ENCODE data around the gene BMPR1B. TPM values are rescaled to one million over a fixed set of nuclear protein-coding genes. Genes with fewer than 3 reads are reported as not detected.

The BMPR1B gene
- total RNA-seq, 1 donor from 2014 or later: not detected

DNA sequence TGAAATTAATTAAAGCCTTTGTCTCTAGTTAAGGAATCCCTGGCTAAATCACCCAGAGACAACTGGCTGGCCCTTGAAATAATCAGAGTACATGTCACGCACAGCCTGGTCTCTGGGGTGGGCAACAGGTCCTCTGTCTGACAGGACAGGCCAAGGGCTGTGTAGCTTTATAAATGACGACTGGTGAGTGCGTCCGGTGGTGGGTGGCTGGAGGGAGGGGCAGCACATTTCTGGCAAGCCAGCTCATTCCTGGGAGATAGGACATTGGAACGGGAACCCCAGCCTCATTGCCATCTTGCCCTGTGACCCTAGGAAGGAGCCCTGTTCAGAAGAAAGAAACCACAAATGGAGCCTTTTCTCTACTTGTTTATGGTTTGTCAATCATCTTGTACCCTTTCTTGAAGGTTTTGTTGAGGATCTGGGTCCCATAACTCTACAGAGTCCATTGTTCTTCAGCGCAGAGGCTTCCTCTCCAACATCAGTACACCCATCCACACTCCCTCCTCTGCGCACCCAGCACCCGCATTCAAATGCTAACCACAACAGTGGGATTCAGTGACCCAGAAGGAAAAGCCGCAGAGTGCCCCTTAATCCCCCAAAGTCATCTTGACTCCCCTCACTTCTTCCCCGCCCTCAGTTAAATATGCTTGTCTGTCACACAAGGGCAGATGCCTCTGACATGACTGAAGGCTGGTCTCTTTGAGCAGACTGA lies 422.9 kb downstream of the BMPR1B start:
- H3K9me3 Mint-ChIP-seq: no peaks in the 10 kb centered on the region
- H3K27ac Mint-ChIP-seq: no peak overlapping the region

DNA sequence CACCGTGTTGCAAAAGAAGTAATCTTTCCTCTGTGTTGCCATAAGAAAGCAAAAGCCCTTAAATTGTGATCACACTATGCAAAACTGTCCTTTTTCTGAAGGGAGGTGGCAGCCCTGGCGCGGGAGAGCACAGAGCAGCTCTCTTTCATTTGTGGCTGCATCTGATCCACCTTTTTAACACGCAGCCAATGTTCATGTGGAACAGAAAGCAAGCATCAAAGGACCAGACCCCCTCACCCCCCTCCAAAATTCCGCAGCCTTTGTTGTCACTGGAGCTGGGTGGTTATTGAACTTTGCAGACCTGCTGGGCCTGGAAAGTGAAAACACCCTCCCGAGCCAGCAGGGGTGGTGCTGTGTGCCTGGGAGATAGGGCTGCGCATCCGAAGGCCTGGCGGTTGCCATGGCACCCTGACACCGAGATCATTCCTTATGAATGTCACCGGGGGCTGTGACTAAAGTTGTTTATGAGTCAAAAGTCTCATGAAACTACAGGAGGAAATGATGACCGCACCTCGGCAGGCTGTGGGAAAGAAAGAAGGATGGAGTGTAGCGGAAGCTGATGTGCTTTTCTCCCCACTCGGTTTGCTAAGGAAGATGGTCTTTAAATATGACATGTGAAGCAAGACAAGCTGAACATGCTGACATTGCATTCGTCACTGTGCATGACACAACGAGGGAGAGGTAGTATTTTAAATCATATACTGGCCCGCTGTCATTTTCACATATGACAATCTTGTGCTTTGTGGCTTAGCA lies 423.7 kb downstream of the BMPR1B start:
- intact Hi-C loops (cut with micrococcal nuclease): no loop called here
- POLR2A ChIA-PET: no interaction called here
- H3K4me1 Mint-ChIP-seq: no peaks in the 10 kb centered on the region
- DNase-seq (no peak), ATAC-seq (ENCODE audit: low read depth) (no peak)
- no peak overlapping the region for H3K4me3 Mint-ChIP-seq
- CTCF ChIA-PET: no interaction called here
- H3K27ac Mint-ChIP-seq: no peak overlapping the region
- H3K36me3 Mint-ChIP-seq (ENCODE audit: low read depth): no peaks in the 10 kb centered on the region
- TF ChIP-seq, protein P1, sequence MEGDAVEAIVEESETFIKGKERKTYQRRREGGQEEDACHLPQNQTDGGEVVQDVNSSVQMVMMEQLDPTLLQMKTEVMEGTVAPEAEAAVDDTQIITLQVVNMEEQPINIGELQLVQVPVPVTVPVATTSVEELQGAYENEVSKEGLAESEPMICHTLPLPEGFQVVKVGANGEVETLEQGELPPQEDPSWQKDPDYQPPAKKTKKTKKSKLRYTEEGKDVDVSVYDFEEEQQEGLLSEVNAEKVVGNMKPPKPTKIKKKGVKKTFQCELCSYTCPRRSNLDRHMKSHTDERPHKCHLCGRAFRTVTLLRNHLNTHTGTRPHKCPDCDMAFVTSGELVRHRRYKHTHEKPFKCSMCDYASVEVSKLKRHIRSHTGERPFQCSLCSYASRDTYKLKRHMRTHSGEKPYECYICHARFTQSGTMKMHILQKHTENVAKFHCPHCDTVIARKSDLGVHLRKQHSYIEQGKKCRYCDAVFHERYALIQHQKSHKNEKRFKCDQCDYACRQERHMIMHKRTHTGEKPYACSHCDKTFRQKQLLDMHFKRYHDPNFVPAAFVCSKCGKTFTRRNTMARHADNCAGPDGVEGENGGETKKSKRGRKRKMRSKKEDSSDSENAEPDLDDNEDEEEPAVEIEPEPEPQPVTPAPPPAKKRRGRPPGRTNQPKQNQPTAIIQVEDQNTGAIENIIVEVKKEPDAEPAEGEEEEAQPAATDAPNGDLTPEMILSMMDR (IDR thresholded peaks at IDR 0.05): no peak
- no peaks in the 10 kb centered on the region for H3K27me3 Mint-ChIP-seq
- no peaks in the 10 kb centered on the region for H3K9me3 Mint-ChIP-seq

More for the DNA sequence above, 422.9 kb downstream of the BMPR1B start:
- ATAC-seq (ENCODE audit: low read depth): no peak
- Mint-ChIP-seq H3K4me1 (no peaks in the 10 kb centered on the region), H3K27me3 (no peaks in the 10 kb centered on the region), H3K4me3 (no peak overlapping the region), H3K36me3 (ENCODE audit: low read depth) (no peaks in the 10 kb centered on the region)
- intact Hi-C loops (cut with micrococcal nuclease): no loop called here
- no peak for DNase-seq
- ChIA-PET CTCF (no interaction called here), POLR2A (no interaction called here)
- TF ChIP-seq, protein P1 (IDR thresholded peaks at IDR 0.05): no peak

- Mint-ChIP-seq H3K4me3 (no peak overlapping the region), H3K36me3 (ENCODE audit: low read depth) (no peaks in the 10 kb centered on the region), H3K4me1 (no peaks in the 10 kb centered on the region), H3K9me3 (no peaks in the 10 kb centered on the region), H3K27me3 (no peaks in the 10 kb centered on the region), H3K27ac (no peak overlapping the region)
- DNase-seq (no peak), ATAC-seq (ENCODE audit: low read depth) (no peak)
- intact Hi-C loops (cut with micrococcal nuclease): no loop called here
- TF ChIP-seq, protein P1 (IDR thresholded peaks at IDR 0.05): no peak
- ChIA-PET CTCF (no interaction called here), POLR2A (no interaction called here)
Measured at GRCh38 chr4:95181996-95182306, 424.2 kb downstream of the BMPR1B start.

- ChIA-PET POLR2A (no interaction called here), CTCF (no interaction called here)
Measured at GRCh38 chr4:95183656-95184408, 426.1 kb downstream of the BMPR1B start.

More at GRCh38 chr4:95183656-95184408, 426.1 kb downstream of the BMPR1B start:
- intact Hi-C loops (cut with micrococcal nuclease): no loop called here
- no peak overlapping the region for H3K4me3 Mint-ChIP-seq
- H3K9me3 Mint-ChIP-seq: no peaks in the 10 kb centered on the region
- ATAC-seq (ENCODE audit: low read depth) (no peak), DNase-seq (no peak)
- H3K27me3 Mint-ChIP-seq: no peaks in the 10 kb centered on the region
- TF ChIP-seq, protein P1 (IDR thresholded peaks at IDR 0.05): no peak
- no peaks in the 10 kb centered on the region for H3K4me1 Mint-ChIP-seq
- no peaks in the 10 kb centered on the region for H3K36me3 Mint-ChIP-seq (ENCODE audit: low read depth)
- H3K27ac Mint-ChIP-seq: no peak overlapping the region
